Subcutaneous abdominal adipose tissue (tissue), 5 donors: ENCODE data around the gene CEP57.
"Not testable (repeated sequence)": the region's sequence is repeated elsewhere in the genome, so short reads cannot be mapped to it uniquely, and the experiment has no call there.

Experiments used
- H3K27ac ChIP-seq: one replicate; pipeline ENCODE4 v1.7.0; 2013; ENCODE audit warnings: low read depth, mild to moderate bottlenecking, inconsistent platforms, low read length, moderate library complexity
- H3K27me3 ChIP-seq, 5 donors: one replicate each; pipeline ENCODE4 v1.7.0; 2013; ENCODE audit warnings: low read length in 5 of 5, inconsistent platforms in 1 of 5; ENCODE audit not compliant: control insufficient read depth in 5 of 5, insufficient read depth in 4 of 5
- H3K36me3 ChIP-seq, 5 donors: one replicate each; pipeline ENCODE4 v1.7.0; 2013; ENCODE audit warnings: low read length in 5 of 5; ENCODE audit not compliant: control insufficient read depth in 5 of 5, insufficient read depth in 5 of 5
- H3K4me1 ChIP-seq, 5 donors: one replicate each; pipeline ENCODE4 v1.7.0; 2013; ENCODE audit warnings: low read length in 5 of 5, mild to moderate bottlenecking in 3 of 5, moderate library complexity in 1 of 5; ENCODE audit not compliant: control insufficient read depth in 5 of 5, insufficient read depth in 5 of 5
- H3K4me3 ChIP-seq, 5 donors: one replicate each; pipeline ENCODE4 v1.7.0; 2013; ENCODE audit warnings: low read length in 5 of 5, low read depth in 1 of 5
- H3K9ac ChIP-seq, 5 donors: one replicate each; pipeline ENCODE4 v1.7.0; 2013; ENCODE audit warnings: low read length in 5 of 5, mild to moderate bottlenecking in 4 of 5, moderate library complexity in 3 of 5
- H3K9me3 ChIP-seq, 5 donors: one replicate each; pipeline ENCODE4 v1.7.0; 2013; ENCODE audit warnings: low read length in 5 of 5; ENCODE audit not compliant: control insufficient read depth in 5 of 5
- donor health status: healthy.
- donor health status: healthy.
- donor health status: healthy.
- donor health status: healthy.
- donor health status: healthy.

CEP57 gene

DNA sequence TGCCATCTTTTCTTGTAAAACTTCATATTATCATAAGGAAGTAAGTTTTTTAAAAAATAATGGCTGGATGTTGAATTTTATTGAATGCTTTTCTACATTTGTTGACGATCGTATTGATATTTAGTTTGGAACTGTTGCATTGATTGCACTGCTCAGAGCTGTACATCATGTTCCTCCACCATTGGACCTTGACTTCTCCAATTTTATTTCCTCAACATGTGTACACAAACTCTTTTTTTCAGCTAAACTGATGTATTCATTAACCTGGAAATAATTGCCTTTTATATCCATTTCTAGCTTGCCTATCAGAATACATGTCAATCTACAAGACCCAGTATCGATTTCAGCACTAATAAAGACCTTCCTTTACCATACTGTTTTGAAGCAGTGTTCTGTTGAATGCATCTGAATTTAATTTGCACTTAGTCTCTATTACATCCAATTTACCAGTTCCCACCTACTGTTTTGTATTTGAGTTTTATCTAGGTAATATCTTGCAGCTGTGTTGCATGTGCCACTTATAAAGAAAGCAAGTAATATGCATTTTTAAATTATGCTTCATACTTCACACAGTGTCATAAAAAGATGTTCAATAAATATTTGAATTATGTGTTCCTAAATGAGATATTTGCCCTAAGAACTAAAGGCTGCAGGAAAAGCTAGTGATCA lies 5.5 kb downstream of the CEP57 start:
- no peak overlapping the region for H3K9ac ChIP-seq
- H3K27ac ChIP-seq, result no peak overlapping the region
- H3K4me1 ChIP-seq, result peaks cover 0 to 17% (median 12%) of the 10 kb centered on the region in 5 donors
- no peaks in the 10 kb centered on the region for H3K9me3 ChIP-seq
- H3K4me3 ChIP-seq, result no peak overlapping the region
- H3K27me3 ChIP-seq, result no peaks in the 10 kb centered on the region
- peaks cover 2 to 11% (median 9%) of the 10 kb centered on the region in 5 donors for H3K36me3 ChIP-seq

DNA sequence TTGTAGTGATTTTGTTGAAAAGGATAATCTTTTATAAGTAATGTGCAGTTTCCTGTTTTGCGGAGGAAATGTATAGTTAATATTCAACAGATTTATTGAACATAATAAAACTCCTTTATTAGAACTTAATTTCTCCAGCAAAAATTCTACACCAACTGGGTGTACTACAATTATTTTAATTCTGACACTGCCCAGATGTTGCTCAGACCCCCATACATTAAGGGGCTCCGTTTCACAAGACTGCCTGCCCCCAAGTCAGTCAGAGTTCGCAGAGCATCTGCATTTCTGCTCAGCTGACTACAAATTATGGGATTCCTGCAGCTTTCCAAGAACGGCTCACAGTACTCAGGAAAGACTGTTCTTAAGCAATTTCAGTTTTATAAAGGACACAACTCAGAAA lies 6.2 kb downstream of the CEP57 start:
- no peaks in the 10 kb centered on the region for H3K27me3 ChIP-seq
- no peak overlapping the region for H3K9ac ChIP-seq
- H3K4me1 ChIP-seq, result peaks cover 0 to 10% (median 5%) of the 10 kb centered on the region in 5 donors
- H3K4me3 ChIP-seq, result no peak overlapping the region
- H3K27ac ChIP-seq, result no peak overlapping the region
- no peaks in the 10 kb centered on the region for H3K9me3 ChIP-seq
- H3K36me3 ChIP-seq, result peaks cover 3 to 14% (median 9%) of the 10 kb centered on the region in 5 donors

DNA sequence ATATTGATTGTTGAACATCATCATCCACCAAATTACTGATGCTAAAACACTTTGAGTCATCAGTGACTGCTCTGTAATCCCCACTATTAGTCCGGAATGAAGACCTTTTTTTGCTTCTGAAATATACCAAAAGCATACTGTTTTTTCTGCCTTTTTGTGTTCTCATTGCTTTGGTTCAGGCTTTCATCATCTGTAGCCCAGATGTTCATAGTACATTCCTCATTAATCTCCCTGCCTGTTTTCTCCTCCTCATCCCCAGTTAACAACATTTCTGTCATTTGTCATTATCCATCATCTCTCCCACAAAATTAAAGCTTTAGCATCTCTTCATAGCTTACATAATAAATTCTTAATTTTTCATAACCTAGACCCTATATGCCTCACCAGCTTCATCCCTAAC lies 9.2 kb downstream of the CEP57 start:
- Histone ChIP-seq H3K36me3 (peaks cover 3 to 17% (median 12%) of the 10 kb centered on the region in 5 donors), H3K27ac (no peak overlapping the region), H3K9me3 (no peaks in the 10 kb centered on the region), H3K27me3 (no peaks in the 10 kb centered on the region), H3K9ac (no peak overlapping the region), H3K4me1 (no peaks in the 10 kb centered on the region), H3K4me3 (no peak overlapping the region)

DNA sequence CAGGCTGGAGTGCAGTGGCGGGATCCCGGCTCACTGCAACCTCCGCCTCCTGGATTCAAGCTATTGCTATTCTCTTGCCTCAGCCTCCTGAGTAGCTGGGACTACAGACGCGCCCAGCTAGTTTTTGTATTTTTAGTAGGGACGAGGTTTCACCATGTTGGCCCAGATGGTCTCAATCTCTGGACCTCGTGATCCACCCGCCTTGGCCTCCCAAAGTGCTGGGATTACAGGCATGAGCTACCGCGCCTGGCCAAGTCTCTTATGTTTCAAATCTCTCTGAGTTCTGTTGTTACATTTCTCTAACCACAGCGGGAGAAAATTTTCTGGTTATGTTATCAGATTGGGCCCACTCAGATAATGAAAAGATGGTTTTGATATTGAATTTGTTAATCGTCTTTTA lies 10.1 kb downstream of the CEP57 start:
- Histone ChIP-seq H3K9me3 (no peaks in the 10 kb centered on the region), H3K27ac (no peak overlapping the region), H3K9ac (no peak overlapping the region), H3K4me3 (no peak overlapping the region), H3K36me3 (peaks cover 3 to 17% (median 12%) of the 10 kb centered on the region in 5 donors), H3K27me3 (no peaks in the 10 kb centered on the region), H3K4me1 (no peaks in the 10 kb centered on the region)

DNA sequence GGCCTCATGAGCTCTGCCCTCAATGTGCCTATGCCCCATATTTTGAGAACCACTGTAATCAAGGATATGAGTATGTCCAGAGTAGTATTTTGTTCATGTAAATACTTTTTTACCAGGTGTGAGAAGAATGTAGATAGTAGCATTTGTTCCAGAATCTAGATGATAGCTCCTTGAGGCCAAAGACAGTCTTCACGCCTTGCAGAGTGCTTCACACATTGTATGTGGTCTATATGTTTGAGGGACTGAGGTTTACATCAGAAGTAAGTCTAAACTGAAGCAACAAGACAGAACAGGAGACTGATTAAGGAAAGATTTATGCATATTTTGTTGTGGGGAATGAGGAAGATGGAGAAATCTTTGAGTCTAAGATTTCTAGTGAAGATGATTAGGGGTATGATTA lies 12.5 kb downstream of the CEP57 start:
- Histone ChIP-seq H3K4me1 (peaks cover 0 to 11% (median 5%) of the 10 kb centered on the region in 5 donors), H3K4me3 (no peak overlapping the region), H3K27me3 (no peaks in the 10 kb centered on the region), H3K9ac (no peak overlapping the region), H3K27ac (no peak overlapping the region), H3K36me3 (peaks cover 3 to 17% (median 12%) of the 10 kb centered on the region in 5 donors), H3K9me3 (no peaks in the 10 kb centered on the region)

DNA sequence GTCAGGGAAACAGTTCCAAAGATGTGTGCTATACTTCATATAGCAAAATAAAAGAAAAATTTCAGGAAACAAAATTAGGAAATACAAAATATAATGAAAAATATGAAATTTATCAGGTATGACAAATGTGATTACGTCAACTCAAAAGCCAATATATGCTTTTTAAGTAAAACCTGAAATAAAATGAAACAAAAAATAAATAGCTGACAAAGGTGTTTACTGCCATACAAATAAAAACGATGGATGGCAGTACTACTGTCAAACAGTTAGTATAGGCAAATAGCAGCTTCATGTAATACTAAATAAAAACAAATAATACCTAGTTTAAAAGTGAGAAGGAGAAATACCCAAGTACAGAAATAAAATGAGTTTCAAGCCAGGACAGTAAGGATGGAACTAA lies 13.7 kb downstream of the CEP57 start:
- peaks cover 0 to 11% (median 5%) of the 10 kb centered on the region in 5 donors for H3K4me1 ChIP-seq
- peaks cover 3 to 17% (median 12%) of the 10 kb centered on the region in 5 donors for H3K36me3 ChIP-seq
- no peaks in the 10 kb centered on the region for H3K27me3 ChIP-seq
- H3K4me3 ChIP-seq, result no peak overlapping the region
- no peaks in the 10 kb centered on the region for H3K9me3 ChIP-seq
- H3K9ac ChIP-seq, result no peak overlapping the region
- H3K27ac ChIP-seq, result no peak overlapping the region

DNA sequence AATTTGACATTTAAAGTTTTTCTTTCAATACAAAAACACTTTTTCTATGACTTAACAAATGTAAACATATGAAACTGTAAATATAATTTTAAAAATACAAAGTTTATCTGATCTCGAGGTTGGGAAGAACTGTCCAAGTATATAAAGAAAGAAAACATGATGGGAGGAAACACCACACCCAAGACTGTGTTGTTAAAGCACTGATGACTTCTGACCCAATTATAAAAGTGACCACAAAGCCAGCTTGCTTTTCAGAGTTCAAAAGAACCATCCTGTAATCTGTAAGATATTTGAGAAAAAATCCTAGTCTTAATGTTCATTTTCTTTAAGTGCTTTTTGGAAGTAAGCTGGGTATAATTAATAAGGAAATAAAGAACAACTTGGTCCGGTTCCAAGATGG lies 15.6 kb downstream of the CEP57 start:
- Histone ChIP-seq H3K9me3 (no peaks in the 10 kb centered on the region), H3K4me1 (peaks cover 0 to 11% (median 5%) of the 10 kb centered on the region in 5 donors), H3K27me3 (no peaks in the 10 kb centered on the region), H3K9ac (no peak overlapping the region), H3K36me3 (peaks cover 0 to 7% (median 4%) of the 10 kb centered on the region in 5 donors), H3K4me3 (no peak overlapping the region), H3K27ac (peak overlapping the region; percentile 23)

DNA sequence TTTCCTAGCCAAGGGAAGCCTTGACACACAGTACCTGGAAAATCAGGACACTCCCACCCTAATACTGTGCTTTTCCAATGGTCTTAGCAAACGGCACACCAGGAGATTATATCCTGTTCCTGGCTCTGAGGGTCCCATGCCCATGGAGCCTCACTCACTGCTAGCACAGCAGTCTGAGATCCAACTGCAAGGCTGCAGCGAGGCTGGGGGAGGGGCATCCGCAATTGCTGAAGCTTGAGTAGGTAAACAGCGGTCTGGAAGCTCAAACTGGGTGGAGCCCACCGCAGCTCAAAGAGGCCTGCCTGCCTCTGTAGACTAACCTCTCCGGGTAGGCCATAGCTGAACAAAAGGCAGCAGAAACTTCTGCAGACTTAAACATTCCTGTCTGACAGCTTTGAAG lies 16.2 kb downstream of the CEP57 start:
- peak overlapping the region; percentile 23 for H3K27ac ChIP-seq
- H3K4me3 ChIP-seq, H3K9me3 ChIP-seq, H3K27me3 ChIP-seq, H3K9ac ChIP-seq, H3K36me3 ChIP-seq: not testable (repeated sequence)
- peaks cover 0 to 11% (median 5%) of the 10 kb centered on the region in 5 donors for H3K4me1 ChIP-seq

DNA sequence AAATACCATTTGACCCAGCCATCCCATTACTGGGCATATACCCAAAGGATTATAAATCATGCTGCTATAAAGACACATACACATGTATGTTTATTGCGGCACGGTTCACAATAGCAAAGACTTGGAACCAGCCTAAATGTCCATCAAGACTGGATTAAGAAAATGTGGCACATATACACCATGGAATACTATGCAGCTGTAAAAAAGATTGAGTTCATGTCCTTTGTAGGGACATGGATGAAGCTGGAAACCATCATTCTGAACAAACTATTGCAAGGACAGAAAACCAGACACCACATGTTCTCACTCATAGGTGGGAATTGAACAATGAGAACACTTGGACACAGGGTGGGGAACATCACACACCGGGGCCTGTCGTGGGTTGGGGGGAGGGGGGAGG lies 20.8 kb downstream of the CEP57 start:
- not testable (repeated sequence) for H3K9me3 ChIP-seq, H3K4me3 ChIP-seq, H3K9ac ChIP-seq, H3K27ac ChIP-seq, H3K27me3 ChIP-seq, H3K4me1 ChIP-seq
- H3K36me3 ChIP-seq, result peaks cover 0 to 14% (median 7%) of the 10 kb centered on the region in 5 donors

DNA sequence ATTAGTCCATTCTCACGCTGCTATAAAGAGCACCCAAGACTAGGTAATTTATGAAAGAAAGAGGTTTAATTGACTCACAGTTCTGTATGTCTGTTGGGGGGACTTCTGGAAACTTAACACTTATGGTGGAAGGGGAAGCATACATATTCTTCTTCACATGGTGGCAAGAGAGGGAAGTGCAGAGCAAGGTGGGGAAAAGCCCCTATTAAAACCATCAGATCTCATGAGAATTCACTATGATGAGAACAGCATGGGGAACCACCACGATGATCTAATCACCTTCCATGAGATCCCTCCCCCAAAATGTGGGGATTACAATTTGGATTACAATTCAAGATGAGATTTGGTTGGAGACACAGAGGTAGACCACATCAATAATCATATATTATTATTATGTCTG lies 25.7 kb downstream of the CEP57 start:
- Histone ChIP-seq H3K4me3 (no peak overlapping the region), H3K9ac (no peak overlapping the region), H3K36me3 (peaks cover 9 to 23% (median 17%) of the 10 kb centered on the region in 5 donors), H3K9me3 (no peaks in the 10 kb centered on the region), H3K27me3 (no peaks in the 10 kb centered on the region), H3K4me1 (no peaks in the 10 kb centered on the region), H3K27ac (no peak overlapping the region)
